AG04449 (cell line): ENCODE measurements around the gene KRT4.
"Not testable (repeated sequence)": the region's sequence is repeated elsewhere in the genome, so short reads cannot be mapped to it uniquely, and the experiment has no call there.

Experiments used
- CTCF ChIA-PET: fragments of 350-600 bp; formaldehyde crosslinking; extraction: SDS; loops from one replicate; lab custom pipeline; 2021; ENCODE audit warnings: antibody characterized with exemption; lab: Yijun Ruan, JAX
- POLR2A ChIA-PET: fragments of 400-600, 350-600 bp; formaldehyde crosslinking; extraction: SDS; loops from one replicate; lab custom pipeline; 2020; ENCODE audit warnings: antibody characterized with exemption, inconsistent platforms; lab: Yijun Ruan, JAX
- DNase-seq: peaks from one replicate; pipeline ENCODE4 v3.0.0-alpha.2; 2010; ENCODE audit warnings: low read depth, low spot score
- H3K4me3 ChIP-seq: 2 replicates; pipeline ENCODE4 v1.5.1; 2011; ENCODE audit warnings: low read depth, mild to moderate bottlenecking, control low read depth, low read length
- CTCF ChIP-seq: IDR thresholded peaks from one replicate; pipeline ENCODE4 v1.5.1; 2011; ENCODE audit warnings: mild to moderate bottlenecking, moderate library complexity, low read length, control low read depth, inconsistent platforms; ENCODE audit not compliant: insufficient read depth; ENCODE audit errors: missing control alignments

Gene KRT4

GRCh38 chr12:52763036-52763659 is 50.8 kb downstream of the KRT4 start:
- TF ChIP-seq CTCF = no peak
- ChIA-PET POLR2A (no interaction called here), CTCF (no interaction called here)
- no peak overlapping the region for H3K4me3 ChIP-seq
- no peak for DNase-seq

- TF ChIP-seq CTCF = no peak
- no peak for DNase-seq
- POLR2A ChIA-PET = no interaction called here
- H3K4me3 ChIP-seq = no peak overlapping the region
- CTCF ChIA-PET = no interaction called here
Measured at GRCh38 chr12:52761802-52762201, 52.1 kb downstream of the KRT4 start.

- POLR2A ChIA-PET, DNase-seq, H3K4me3 ChIP-seq, CTCF ChIA-PET: not testable (repeated sequence)
Measured at GRCh38 chr12:52761218-52761617, 52.7 kb downstream of the KRT4 start.

GRCh38 chr12:52760623-52761022 is 53.3 kb downstream of the KRT4 start:
- ChIA-PET POLR2A (no interaction called here), CTCF (no interaction called here)
- no peak overlapping the region for H3K4me3 ChIP-seq
- no peak for DNase-seq
- no peak for TF ChIP-seq CTCF

- no peak overlapping the region for H3K4me3 ChIP-seq
- TF ChIP-seq CTCF = no peak
- DNase-seq = no peak
- ChIA-PET CTCF (interaction anchor here (1.7 kb wide), 1 partner anchor 111 kb away, joined by 3 read pairs; no protein-coding TSS in a partner anchor), POLR2A (no interaction called here)
Measured at GRCh38 chr12:52759695-52760094, 54.2 kb downstream of the KRT4 start.

GRCh38 chr12:52759218-52759617 is 54.7 kb downstream of the KRT4 start:
- no peak overlapping the region for H3K4me3 ChIP-seq
- no peak for DNase-seq
- no peak for TF ChIP-seq CTCF
- POLR2A ChIA-PET = no interaction called here
- CTCF ChIA-PET = interaction anchor here (1.7 kb wide), 1 partner anchor 112 kb away, joined by 3 read pairs; no protein-coding TSS in a partner anchor
